Keratinocyte (primary cell): ENCODE results near the gene GLUD1. TPM values are rescaled to one million over a fixed set of nuclear protein-coding genes. Genes with fewer than 3 reads are reported as not detected.

ENCODE experiments used
- DNase-seq: peaks from one replicate; pipeline ENCODE4 v3.0.0-alpha.2; 2011; ENCODE audit warnings: low read depth, missing footprints, low spot score
- FAIRE-seq: peaks from 2 replicates; lab custom pipeline; 2011; peaks lifted over from hg19 to GRCh38; lab: Jason Lieb, UNC
- H2AFZ ChIP-seq: 2 replicates; pipeline ENCODE4 v1.6.0; 2012; ENCODE audit warnings: low read length, control low read depth, inconsistent platforms; ENCODE audit not compliant: control insufficient read depth
- H3K27ac ChIP-seq: 2 replicates; pipeline ENCODE4 v1.5.1; 2011; ENCODE audit warnings: low read length; ENCODE audit not compliant: control insufficient read depth, insufficient read depth
- H3K27me3 ChIP-seq: 3 replicates; pipeline ENCODE4 v1.6.0; 2011; ENCODE audit warnings: low read length; ENCODE audit not compliant: control insufficient read depth, insufficient read depth; ENCODE audit errors: extremely low read depth
- H3K36me3 ChIP-seq, 2 experiments: 2 replicates in 1 of 2; 3 replicates in 1 of 2; pipeline ENCODE4 v1.5.1; 2011; ENCODE audit warnings: low read length in 2 of 2, mild to moderate bottlenecking in 1 of 2; ENCODE audit not compliant: control insufficient read depth in 2 of 2, insufficient read depth in 2 of 2; ENCODE audit errors: extremely low read depth in 1 of 2
- H3K4me1 ChIP-seq: 3 replicates; pipeline ENCODE4 v1.5.1; 2011; ENCODE audit warnings: low read length; ENCODE audit not compliant: control insufficient read depth, insufficient read depth; ENCODE audit errors: extremely low read depth
- H3K4me2 ChIP-seq: 3 replicates; pipeline ENCODE4 v1.6.0; 2011; ENCODE audit warnings: low read depth, low read length; ENCODE audit not compliant: control insufficient read depth, insufficient read depth; ENCODE audit errors: extremely low read depth
- H3K4me3 ChIP-seq, 3 experiments: fragments of 200-600 bp in 1 of 3; sonication (generic) in 1 of 3; 2 replicates in 2 of 3; 3 replicates in 1 of 3; pipeline ENCODE4 v1.5.1; 2011 to 2016; ENCODE audit warnings: low read length in 3 of 3, mild to moderate bottlenecking in 3 of 3, control low read depth in 2 of 3, inconsistent platforms in 1 of 3, low read depth in 1 of 3, mixed read lengths in 1 of 3, mixed run types in 1 of 3, moderate library complexity in 1 of 3; ENCODE audit not compliant: control insufficient read depth in 2 of 3, insufficient read depth in 2 of 3; ENCODE audit errors: extremely low read depth in 1 of 3
- H3K79me2 ChIP-seq: 2 replicates; pipeline ENCODE4 v1.6.0; 2012; ENCODE audit warnings: low read length; ENCODE audit not compliant: control insufficient read depth, insufficient read depth
- H3K9ac ChIP-seq: 3 replicates; pipeline ENCODE4 v1.6.0; 2011; ENCODE audit warnings: low read length; ENCODE audit not compliant: control insufficient read depth, insufficient read depth; ENCODE audit errors: extremely low read depth
- H3K9me1 ChIP-seq: 3 replicates; pipeline ENCODE4 v1.6.0; 2011; ENCODE audit warnings: low read length; ENCODE audit not compliant: control insufficient read depth, insufficient read depth; ENCODE audit errors: extremely low read depth
- H3K9me3 ChIP-seq: 2 replicates; pipeline ENCODE4 v1.5.1; 2012; ENCODE audit warnings: low read depth, low read length; ENCODE audit not compliant: control insufficient read depth
- H4K20me1 ChIP-seq: 3 replicates; pipeline ENCODE4 v1.6.0; 2011; ENCODE audit warnings: low read length; ENCODE audit not compliant: control insufficient read depth, insufficient read depth; ENCODE audit errors: extremely low read depth
- EZH2 ChIP-seq: IDR thresholded peaks from one replicate; pipeline ENCODE4 v1.6.1; 2012; ENCODE audit warnings: inconsistent platforms, mild to moderate bottlenecking, low read length, moderate library complexity
- dilution Hi-C: fragments of 300-500 bp; cut with MboI; formaldehyde crosslinking; loops from one replicate; pipeline ENCODE4 v1.7.0; 2020; ENCODE audit warnings: low sequenced_read_pairs; ENCODE audit not compliant: extremely low pct_ligation_motif_present
- polyA plus RNA-seq, 5 experiments: library from polyadenylated mRNA; depleted of rRNA in 3 of 5; stranded (reverse) in 3 of 5; stranded (forward) in 1 of 5; unstranded in 1 of 5; fragments of >200 nt; gene quantifications; 1 replicate in 1 of 5; 2 replicates in 3 of 5; 3 replicates in 1 of 5; pipeline versions ENCODE4 v1.2.1 to v1.2.3, GENCODE V29; 2011 to 2012; ENCODE audit warnings: missing spikeins in 2 of 5, low read depth in 1 of 5, low replicate concordance in 1 of 5
- TF ChIP-seq, protein P1 (sequence below), 3 experiments: IDR thresholded peaks in 1 of 3; conservative IDR thresholded peaks in 1 of 3; optimal IDR thresholded peaks in 1 of 3; 2 replicates in 2 of 3; 3 replicates in 1 of 3; pipeline versions ENCODE3 to v1.5.1; 2011; ENCODE audit warnings: low read length in 3 of 3, mild to moderate bottlenecking in 3 of 3, moderate library complexity in 2 of 3, control low read depth in 1 of 3, inconsistent platforms in 1 of 3; ENCODE audit not compliant: insufficient read depth in 2 of 3; ENCODE audit errors: extremely low read depth in 1 of 3

Gene GLUD1
- polyA plus RNA-seq, 1 donor (not counting 4 experiments of a cell fraction or from before 2014, with no cell fraction given) = 124 TPM

DNA sequence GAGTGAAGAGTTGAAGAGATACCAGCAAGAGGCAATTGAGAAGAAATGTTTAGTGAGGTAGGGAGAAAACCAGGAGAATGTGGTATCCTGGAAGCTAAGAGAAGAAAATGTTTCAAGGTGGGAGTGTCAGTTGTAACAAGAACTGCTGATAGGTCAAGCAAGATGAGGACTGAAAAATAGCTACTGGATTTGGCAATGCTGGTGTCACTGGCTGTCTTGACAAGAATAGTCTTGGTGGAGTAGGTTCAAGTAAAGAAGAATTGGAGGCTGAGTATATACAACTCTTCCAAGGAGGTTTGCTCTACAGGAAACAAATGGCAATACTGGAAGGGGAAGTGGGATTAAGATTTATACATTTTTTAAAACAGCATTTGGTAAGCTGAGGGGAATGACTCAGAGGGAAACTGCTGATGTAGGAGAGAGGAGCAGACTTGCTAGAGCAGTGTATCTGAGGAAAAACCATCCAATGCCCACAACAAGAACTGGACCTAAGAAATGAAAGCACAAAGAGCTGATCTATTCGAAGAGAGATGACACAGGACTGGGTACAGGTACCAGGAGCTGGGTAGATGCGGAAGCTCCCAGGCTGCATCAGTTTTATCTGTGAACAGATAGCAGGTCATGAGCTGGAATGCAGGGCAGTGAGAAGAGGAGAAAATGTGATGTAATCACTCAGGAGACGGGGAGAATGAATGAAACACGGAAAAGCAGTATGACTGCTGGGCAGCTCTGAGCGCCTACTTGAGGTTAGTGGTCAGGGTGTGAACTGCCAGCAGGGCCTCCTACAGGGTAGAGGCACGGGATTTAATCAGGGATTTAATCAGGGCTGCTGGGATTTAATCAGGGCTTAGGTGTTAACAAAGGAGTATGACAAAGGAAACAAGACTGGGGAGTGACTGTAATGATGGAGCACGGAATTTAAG is 40.0 kb downstream of the GLUD1 start:
- no peak for TF ChIP-seq EZH2
- TF ChIP-seq, protein P1, sequence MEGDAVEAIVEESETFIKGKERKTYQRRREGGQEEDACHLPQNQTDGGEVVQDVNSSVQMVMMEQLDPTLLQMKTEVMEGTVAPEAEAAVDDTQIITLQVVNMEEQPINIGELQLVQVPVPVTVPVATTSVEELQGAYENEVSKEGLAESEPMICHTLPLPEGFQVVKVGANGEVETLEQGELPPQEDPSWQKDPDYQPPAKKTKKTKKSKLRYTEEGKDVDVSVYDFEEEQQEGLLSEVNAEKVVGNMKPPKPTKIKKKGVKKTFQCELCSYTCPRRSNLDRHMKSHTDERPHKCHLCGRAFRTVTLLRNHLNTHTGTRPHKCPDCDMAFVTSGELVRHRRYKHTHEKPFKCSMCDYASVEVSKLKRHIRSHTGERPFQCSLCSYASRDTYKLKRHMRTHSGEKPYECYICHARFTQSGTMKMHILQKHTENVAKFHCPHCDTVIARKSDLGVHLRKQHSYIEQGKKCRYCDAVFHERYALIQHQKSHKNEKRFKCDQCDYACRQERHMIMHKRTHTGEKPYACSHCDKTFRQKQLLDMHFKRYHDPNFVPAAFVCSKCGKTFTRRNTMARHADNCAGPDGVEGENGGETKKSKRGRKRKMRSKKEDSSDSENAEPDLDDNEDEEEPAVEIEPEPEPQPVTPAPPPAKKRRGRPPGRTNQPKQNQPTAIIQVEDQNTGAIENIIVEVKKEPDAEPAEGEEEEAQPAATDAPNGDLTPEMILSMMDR (optimal IDR thresholded peaks at IDR 0.05 in 1 of 3, IDR thresholded peaks at IDR 0.05 in 1 of 3, conservative IDR thresholded peaks at IDR 0.05 in 1 of 3; ENCODE audit: extremely low read depth in 1 of 3, insufficient read depth in 2 of 3, low read length in 3 of 3) = no peak
- no peak for DNase-seq

DNA sequence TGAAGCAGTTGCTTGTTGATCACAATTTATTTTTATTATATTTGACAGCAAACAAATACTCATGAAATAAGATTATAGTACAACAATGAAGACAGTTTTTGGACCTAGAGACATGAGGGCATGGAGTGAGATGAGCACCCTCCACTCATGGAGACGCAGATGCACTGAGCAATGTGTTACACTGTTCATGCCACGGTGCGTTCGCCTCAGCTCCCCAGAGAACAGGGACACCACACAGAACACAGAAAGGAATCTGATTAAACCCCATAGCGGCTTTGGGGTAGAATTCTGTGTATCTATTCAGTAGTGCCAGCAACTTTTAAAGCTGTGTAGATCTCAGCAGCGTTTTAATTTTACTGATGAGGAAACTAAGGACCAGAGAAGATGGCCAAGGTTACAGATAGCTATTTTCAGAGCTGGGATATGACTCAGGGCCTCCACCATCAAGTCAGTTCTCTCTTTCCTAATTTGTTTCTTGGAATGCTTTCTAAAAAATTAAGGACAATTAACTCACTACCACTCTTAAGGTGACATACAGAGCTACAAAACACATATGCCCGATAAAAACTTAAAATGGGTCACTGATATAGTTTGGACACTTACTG is 41.0 kb downstream of the GLUD1 start:
- H3K36me3 ChIP-seq = peaks cover 28 to 34% of the 10 kb centered on the region in 2 experiments
- no peak for FAIRE-seq

More for the DNA sequence above, 40.0 kb downstream of the GLUD1 start:
- Histone ChIP-seq H3K79me2 (no peaks in the 10 kb centered on the region), H3K9ac (no peak overlapping the region), H3K27me3 (no peaks in the 10 kb centered on the region), H3K27ac (no peak overlapping the region), H2AFZ (no peak overlapping the region), H3K36me3 (peaks cover 25 to 33% of the 10 kb centered on the region in 2 experiments), H3K9me1 (no peaks in the 10 kb centered on the region), H4K20me1 (no peaks in the 10 kb centered on the region), H3K4me1 (no peaks in the 10 kb centered on the region), H3K9me3 (no peaks in the 10 kb centered on the region), H3K4me2 (no peak overlapping the region), H3K4me3 (no peak overlapping the region)
- FAIRE-seq = no peak
- dilution Hi-C loops = no loop called here

More for the DNA sequence above, 41.0 kb downstream of the GLUD1 start:
- Histone ChIP-seq H3K9me3 (no peaks in the 10 kb centered on the region), H3K27ac (no peak overlapping the region), H3K4me1 (no peaks in the 10 kb centered on the region), H3K9me1 (no peaks in the 10 kb centered on the region), H3K4me2 (no peak overlapping the region), H2AFZ (no peak overlapping the region), H3K9ac (no peak overlapping the region), H3K4me3 (no peak overlapping the region), H3K27me3 (no peaks in the 10 kb centered on the region), H3K79me2 (no peaks in the 10 kb centered on the region), H4K20me1 (no peaks in the 10 kb centered on the region)
- dilution Hi-C loops = no loop called here
- TF ChIP-seq, protein P1 (optimal IDR thresholded peaks at IDR 0.05 in 1 of 3, IDR thresholded peaks at IDR 0.05 in 1 of 3, conservative IDR thresholded peaks at IDR 0.05 in 1 of 3; ENCODE audit: extremely low read depth in 1 of 3, insufficient read depth in 2 of 3, low read length in 3 of 3) = no peak
- no peak for TF ChIP-seq EZH2
- DNase-seq = no peak
